Activated CD4-positive, alpha-beta T cell treated with anti-CD3 and anti-CD28 coated beads, Interleukin-2, amount 50 U/mL, for 16 hours (primary cell): ENCODE results near the gene NOLC1.

ENCODE experiments used
- DNase-seq: peaks from one replicate; pipeline ENCODE4 v3.0.0-alpha.2; 2020

The NOLC1 gene

DNA sequence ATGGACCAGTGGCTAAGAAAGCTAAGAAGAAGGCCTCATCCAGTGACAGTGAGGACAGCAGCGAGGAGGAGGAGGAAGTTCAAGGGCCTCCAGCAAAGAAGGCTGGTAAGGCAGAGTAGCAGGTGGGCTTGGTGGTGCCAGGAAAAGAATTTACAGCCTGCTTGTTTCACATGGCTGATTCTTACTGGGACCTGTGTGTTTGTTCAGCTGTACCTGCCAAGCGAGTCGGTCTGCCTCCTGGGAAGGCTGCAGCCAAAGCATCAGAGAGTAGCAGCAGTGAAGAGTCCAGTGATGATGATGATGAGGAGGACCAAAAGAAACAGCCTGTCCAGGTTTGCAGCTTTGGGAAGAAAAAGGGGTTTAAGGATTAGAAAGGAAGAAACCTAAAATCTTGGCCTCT is 5.0 kb downstream of the NOLC1 start:
- no peak for DNase-seq

DNA sequence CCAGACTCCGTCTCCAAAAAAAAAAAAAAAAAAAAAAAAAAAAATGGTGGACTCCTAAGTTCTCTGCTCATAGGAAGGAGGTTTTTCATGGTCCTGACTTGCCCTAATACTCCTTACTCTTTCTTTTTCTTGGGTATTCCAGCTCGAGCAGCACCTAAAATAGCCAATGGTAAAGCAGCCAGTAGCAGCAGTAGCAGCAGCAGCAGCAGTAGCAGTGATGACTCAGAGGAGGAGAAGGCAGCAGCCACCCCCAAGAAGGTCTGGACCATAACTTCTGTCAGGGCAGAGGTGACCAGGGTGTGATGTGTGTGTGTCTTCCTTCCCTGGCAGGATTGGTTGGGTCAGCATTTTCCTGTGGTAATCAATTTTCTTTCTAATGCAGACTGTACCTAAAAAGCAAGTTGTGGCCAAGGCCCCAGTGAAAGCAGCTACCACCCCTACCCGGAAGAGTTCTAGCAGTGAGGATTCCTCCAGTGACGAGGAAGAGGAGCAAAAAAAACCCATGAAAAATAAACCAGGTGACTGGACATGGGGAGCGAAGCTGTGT is 6.9 kb downstream of the NOLC1 start:
- DNase-seq = no peak

DNA sequence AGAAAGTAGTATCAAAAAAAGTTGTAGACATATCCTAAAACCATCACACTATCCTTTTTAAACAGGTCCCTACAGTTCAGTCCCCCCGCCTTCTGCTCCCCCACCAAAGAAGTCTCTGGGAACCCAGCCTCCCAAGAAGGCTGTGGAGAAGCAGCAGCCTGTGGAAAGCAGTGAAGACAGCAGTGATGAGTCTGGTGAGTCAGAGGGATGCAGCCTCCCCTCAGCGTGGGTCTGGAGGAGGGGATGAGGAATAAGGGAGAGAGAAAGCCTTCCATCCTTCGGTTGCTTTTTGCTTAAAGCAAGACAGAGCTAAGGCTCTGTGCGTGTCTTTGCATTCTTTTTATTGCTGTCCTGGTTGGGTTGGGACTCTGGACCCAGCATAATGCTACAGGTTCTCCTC is 7.6 kb downstream of the NOLC1 start:
- no peak for DNase-seq

DNA sequence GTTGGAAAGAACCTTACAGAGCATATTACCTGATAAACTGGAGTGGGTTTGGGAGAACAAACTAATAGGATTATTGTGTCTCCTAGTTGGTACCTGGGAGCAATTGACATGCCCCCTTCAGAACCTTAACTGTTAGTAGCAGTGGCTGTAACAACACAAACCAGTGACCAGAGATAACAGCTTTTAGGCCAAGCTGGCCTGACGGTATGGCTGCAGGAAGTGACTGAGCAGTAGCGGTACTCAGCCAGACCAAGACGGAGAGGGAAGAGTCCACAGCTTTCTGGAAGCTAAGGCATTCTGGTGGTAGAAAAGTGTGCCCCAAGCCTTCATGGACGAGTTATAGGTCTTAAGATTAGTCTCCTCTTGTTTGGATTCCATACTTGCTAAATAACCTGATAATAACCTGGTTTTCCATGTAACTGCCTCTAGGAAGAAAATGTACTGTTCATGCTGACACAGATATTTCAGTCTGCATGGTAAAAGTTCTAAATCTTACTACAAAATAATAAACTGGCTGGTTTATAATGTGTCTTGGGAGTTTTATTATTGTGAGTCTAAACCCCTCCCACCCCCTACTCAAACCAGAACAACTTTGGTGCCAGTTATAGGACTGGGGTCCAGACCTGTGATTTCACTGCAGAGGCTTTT is 11.3 kb downstream of the NOLC1 start:
- DNase-seq = no peak

DNA sequence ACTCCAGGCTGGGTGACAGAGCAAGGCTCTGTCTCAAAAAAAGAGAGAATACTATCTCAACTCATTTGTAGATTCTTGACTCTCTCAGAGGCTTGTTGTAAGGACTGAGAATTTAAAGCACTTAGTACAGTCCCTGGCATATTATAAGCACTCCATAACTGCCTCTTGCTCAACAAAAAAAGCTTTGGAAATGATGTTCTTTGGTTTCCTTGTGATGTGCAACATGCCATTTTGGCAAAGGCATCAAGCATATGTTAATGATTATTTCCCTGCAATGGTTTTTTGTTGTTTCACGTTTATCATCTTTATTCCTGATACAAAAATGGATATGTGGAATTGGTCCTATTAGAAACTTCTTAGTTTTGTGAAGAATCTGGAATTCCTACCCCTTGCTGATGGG is 15.7 kb downstream of the NOLC1 start:
- no peak for DNase-seq

DNA sequence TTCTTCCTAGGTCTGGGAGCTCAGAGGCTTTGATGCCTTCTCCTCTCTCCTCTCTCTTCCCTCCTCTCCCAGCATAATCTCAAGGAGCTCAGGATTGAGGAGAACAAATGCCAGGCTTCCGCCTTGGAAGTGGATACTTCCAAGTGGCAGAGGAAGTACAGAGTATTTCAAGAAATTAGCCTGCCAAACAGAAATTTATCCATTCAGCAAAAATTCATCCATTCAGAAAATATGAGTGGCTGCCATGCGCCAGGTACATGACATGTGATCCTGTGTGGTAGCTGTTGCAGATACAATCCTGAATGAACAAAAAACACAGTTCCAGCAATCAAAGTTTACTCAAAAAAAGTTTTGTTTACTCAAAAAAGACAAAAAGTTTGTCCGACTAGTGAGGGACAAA is 18.4 kb downstream of the NOLC1 start:
- no peak for DNase-seq

DNA sequence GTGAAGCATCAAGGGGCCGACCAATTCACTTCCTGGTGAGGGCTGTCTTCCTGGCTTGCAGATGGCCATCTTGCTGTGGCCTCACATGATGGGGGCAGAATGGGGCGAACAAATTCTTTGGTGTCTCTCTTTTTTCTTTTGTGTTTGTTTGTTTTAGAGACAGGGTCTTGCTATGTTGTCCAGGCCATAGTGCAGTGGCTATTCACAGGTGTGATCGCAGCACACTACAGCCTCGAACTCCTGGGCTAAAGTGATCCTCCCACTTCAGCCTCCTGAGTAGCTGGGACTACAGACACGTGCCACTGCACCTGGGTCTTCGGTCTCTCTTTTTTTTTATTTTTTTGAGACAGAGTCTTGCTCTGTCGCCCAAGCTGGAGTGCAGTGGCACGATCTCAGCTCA is 20.1 kb downstream of the NOLC1 start:
- DNase-seq = no peak

DNA sequence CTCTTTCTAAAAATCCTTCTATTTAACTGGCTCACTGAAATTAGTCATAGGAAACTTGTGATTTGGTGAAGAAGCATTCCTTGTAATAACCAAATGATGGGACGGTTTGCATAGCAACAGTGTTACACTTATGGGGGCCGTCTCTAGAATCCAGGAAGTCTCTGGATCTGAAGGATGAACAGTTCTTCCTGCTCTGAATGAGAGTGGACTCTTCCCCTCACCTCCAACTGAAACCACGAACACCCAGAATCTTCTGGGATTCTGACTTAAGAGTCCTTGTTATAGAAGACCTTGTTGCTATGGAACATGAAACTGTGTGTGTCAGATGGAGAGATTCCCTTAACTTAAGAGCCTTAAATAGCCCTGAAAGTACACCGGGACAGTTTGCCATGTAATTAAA is 23.2 kb downstream of the NOLC1 start:
- no peak for DNase-seq

DNA sequence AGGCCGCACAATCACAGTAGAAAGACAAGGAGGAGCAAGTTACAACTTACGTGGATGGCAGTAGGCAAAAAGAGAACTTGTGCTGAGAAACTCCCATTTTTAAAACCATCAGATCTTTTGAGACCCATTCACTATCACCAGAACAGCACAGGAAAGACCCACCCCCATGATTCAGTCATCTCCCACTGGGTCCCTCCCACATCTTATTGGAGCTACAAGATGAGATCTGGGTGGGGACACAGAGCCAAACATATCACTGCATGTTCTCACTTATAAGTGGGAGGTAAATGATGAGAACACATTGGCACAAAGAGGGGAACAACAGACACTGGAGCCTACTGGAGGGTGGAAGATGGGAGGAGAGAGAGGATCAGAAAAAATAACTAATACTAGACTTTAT is 32.4 kb downstream of the NOLC1 start:
- DNase-seq = no peak

DNA sequence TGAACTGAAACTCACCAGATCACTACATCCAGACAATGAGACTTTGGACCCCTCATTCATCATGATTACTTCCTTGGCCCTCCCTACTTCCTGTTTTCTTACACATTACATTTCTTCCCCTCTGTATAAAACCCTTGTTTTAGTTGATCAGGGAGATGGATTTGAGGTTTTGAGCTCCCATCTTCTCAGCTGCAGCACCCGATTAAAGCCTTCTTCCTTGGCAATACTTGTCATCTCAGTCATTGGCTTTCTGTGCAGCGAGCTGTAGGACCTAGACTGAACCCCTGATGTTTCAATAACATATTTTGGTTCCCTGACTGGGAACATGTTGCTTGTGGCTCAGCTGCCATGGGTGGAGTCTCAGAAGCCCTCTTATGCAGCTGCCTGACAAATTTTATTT is 33.1 kb downstream of the NOLC1 start:
- no peak for DNase-seq

DNA sequence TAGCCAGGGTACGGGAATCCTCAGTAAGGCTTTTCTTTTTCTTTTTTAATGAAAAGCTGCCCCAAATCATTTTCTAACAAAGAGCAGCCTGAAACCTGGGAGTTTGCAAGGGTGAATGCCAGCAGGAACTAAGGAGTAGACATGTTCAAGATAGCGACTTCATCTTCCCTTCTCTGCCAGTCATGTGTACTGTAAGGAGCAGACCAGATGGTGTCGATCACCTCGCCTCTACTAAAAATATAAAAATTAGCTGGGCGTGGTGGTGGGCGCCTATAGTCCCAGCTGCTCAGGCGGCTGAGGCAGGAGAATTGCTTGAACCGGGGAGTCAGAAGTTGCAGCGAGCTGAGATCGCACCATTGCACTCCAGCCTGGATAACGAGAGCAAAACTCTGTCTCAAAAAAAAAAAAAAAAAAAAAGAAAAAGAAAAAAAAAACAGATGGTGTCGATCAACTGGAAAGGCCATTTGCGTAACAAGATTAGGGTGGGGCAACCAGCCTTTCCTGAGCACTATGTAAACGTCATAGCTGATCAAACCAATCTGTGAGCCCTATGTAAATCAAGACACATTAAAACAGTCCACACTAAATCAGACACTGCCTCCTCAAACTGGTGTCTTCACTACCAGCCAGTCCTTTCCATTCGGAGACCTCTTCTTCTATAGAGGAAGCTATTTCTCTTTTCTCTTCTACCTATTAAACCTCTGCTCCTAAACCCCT is 33.8 kb downstream of the NOLC1 start:
- no peak for DNase-seq

DNA sequence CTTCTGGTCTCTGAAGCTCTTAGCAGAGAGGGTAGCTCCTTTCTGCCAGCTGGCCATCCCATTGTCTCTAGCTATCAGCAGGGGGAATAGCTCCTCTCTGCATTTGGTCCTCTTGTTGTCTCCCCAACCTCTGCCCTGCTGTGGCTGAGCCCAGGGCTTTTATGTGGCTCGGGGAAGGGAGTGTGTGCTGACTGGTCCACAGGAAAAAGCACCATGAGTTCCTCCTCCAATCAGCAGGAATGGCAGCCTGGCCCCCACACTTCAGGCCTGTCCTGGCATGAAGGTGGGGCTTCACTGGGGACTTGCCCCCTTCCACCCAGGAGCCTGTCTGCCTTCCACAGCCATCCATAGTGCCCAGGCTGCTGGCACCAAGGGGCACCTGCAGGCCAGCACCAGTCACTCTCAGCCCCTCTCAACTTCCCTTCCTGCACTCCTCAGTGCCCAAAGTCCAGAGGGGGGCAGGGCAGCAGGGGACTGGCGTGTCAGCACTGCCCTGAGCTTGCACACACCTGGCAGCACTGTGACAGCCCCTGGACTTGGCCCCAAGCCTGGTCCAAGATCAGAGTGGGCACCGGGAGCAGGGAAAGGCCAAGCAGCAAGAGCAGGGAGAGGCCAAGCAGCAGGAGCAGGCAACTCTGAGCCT is 36.2 kb downstream of the NOLC1 start:
- DNase-seq = no peak

DNA sequence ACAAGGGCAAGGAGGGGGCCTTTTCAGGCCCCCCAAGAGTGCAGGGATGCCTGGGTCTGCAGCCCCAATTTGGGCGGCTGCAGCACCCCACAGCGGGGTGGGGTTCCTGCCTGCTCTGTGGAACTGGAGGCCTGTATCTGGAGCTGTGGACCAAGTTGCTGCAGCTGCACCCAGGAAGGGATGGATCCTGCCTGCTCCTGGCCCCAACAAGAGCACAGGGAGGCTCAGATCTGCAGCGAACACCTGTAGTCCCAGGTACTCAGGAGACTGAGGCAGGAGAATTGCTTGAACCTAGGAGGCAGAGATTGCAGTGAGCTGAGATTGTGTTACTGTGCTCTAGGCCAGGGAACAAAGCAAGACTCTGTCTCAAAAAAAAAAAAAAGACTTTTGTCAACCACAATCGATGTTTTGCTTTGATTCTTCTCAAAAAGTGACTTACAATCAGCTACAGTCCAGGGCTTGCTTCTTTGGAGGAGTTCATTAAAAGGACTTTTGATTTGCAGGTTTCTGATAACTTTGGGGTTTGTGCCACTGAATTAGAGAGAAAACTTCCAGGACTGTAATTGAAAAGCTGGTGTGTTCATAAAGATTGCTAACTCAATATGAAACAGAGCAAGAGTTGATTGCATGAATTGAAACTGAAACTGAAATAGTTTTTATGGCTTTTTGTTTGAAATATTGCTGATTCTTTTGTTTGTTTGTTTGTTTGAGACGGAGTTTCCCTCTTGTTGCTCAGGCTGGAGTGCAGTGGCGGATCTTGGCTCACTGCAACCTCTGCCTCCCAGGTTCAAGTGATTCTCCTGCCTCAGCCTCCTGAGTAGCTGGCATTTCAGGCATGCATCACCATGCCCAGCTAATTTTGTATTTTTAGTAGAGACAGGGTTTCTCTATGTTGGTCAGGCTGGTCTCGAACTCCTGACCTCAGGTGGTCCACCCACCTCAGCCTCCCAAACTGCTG is 37.0 kb downstream of the NOLC1 start:
- peak; percentile 76 for DNase-seq

DNA sequence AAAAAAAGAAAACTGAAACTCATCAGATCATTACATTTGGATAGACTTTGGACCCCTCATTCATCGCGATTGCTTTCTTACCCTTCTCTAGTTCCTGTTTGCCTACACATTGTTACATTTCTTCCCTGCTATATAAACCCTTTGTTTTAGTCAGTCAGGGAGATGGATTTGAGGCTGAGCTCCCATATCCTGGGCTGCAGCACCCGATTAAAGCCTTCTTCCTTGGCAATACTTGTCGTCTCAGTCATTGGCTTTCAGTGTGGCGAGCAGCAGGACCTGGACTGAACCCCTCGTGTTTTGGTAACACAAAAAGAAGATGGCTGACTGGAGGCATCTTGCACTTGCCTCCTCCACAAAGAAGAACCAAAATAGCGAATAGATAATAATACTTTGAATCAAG is 39.8 kb downstream of the NOLC1 start:
- DNase-seq = no peak

DNA sequence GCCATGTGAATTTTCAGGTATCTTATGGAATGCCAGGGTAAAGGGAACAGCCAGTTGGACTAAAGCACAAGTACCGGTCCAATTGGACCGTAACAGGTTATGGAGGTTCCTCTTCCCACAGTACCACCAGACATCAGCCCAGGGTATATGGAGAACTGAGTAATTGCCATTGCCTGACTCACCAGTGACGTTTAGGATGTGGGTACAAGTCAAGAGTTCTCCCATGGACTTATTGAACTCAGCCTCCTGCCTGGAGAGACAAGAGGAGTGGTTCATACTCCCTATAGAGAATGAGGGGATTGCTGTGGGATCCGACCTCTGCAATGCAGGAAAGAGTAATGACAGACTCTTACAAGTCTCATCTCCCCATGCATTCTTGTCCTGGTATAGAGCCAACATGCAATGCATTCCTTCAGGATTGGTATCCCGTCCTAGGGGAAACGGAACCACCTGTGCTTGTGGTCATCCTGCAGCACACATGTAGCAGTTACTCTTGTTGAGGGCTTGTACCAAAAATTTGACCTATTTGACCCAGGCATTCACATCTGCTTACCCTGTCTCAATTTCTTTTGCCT is 43.2 kb downstream of the NOLC1 start:
- DNase-seq = no peak

DNA sequence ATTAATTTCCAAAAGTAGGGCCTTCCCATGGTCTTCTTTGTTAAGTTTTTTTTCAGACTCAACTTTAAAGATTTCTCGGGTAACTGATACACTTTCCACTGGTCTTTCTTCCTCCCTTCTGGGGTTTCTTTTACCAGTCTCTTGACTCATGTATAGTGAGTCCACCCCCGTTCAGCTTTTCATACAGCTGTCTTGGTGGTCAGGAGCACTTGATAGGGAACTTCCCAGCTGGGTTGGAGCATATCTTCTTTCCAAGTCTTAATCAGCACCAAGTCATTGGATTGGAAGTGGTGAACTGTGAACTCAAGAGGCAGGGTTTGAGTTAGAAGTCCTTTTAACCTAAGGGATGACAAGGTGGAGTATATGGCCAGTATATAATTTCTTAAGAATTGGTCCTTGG is 44.7 kb downstream of the NOLC1 start:
- DNase-seq = peak; percentile 5

DNA sequence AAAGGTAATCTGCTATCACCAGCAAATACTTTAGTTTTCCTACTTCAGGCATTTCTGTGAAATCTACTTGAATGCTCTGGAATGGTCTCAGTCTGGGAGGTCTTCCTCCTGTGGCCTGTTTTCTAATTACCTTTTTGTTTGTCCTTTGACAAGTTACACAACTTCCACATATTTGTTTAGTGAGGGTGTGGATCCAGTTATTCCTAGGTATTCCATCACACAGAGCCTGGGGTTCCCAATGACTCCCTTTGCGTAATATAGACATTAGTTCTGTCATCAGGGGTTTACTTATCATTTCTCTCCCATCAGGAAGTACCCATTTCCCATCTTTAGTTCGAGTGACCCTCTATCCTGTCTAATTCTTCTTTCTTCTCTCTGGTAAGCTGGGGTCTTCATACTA is 45.8 kb downstream of the NOLC1 start:
- DNase-seq = no peak

DNA sequence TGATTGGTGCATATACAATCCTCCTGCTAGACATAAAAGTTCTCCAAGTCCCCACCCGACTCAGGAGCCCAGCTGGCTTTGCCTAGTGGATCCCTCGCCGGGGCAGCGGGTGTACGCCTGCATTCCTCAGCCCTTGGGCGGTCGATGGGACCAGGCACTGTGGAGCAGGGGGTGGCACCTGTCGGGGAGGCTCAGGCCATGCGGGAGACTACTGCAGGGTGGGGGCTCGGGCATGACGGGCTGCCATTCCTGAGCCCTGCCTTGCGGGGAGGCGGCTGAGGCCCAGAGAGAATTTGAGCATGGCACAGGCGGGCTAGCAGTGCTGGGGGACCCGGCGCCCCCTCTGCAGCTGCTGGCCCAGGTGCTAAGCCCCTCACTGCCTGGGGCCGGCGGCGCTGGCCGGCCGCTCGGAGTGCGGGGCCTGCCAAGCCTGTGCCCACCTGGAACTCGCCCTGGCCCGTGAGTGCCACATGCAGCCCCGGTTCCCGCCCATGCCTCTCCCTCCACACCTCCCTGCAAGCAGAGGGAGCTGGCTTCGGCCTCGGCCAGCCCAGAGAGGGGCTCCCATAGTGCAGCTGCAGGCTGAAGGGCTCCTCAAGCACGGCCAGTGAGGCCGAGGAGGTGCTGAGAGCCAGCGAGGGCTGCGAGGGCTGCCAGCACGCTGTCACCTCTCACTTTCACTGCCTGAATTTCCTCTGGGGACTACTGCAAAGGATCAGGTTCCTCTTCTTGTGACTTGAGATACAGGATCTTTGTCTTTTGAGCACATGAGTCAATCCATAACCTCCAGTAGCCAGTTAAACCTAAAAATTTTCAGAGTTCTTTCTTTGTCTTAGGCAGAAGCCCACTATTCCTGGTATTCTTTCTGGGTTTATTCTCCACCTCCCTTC is 48.8 kb downstream of the NOLC1 start:
- DNase-seq = no peak

DNA sequence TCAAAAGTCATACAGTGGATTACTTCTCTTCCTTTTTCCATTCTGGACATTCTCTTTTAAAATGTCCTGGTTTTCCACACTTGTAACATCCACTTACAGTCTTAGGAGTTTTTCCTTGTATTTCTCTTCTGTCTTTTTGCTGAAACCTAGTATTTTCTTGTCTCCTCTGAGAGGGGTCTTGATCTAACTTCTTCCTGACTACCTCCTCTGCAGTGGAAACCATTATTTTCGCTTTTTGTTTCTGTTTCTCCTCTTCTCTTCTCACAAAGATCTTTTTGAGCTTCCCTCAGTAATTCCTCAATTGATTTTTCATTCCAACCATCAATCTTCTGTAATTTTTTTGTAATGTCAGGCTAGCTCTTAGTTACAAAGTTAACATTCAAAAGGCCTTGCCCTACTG is 50.2 kb downstream of the NOLC1 start:
- no peak for DNase-seq

DNA sequence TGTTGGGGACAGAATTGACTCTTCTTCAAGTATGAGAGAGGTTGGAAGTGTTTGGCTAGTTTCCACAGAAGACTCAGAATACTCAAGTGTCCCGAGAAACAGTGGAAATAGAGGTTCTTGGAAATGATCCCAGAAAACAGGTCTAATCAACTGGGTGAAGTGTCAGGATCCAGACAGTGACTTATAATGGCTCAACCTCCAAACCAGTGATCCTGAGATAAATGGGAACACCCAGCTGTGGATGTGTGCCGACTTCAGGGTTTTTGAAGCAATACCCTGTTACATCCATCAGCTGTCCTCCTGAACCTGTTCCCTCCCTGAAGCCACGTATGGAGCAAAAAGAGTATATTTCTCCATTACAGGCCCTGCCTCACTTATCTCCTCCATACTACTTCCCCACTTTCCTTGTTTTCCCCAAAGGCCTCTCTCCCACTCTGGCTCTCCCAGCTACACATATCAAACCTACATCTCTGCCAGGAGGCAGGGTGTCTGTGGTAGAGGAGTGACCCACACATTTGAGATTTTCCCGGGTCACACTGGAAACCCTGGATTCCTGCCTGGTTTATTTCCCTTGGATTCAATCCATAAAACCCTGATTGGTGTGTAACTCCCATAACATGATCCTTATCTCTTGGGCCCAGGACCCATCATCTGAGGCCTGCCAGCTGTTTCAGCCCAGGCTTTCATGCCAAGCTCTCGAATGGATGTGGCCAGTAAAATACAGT is 56.3 kb downstream of the NOLC1 start:
- DNase-seq = no peak
